DOHH2 (cell line): Measurements from ENCODE around the gene ACOT9.

Experiments used
- EZH2phosphoT487 ChIP-seq: fragments of 200-600 bp; sonication (generic); IDR thresholded peaks from 2 replicates; pipeline ENCODE4 v1.6.1; 2017; ENCODE audit warnings: borderline replicate concordance, mild to moderate bottlenecking, antibody characterized with exemption, low read length, moderate library complexity, mixed read lengths
- TF ChIP-seq, protein P1 (sequence below): fragments of 200-600 bp; sonication (generic); IDR thresholded peaks from one replicate; pipeline ENCODE4 v1.5.1; 2014; ENCODE audit warnings: antibody characterized with exemption, mild to moderate bottlenecking, low read depth, low read length; ENCODE audit not compliant: poor library complexity, severe bottlenecking

DNA sequence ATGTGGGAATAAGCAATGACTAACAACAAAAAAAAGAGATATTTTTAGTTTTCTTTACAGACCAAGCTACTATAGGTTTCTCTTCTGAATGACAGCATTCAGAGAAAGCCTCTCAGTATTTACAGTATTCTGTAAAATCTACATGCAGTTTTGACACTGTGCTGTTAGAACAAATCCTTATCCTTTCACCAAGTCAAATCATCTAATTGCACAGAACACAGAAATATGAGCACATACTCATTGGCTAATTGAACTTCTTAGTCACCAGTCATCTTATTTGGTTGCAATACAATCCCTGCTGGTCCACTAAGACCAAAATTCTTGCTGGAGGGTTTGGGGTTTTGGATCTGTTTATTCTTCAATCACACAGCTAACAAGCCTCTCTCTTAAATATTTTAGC lies 5.7 kb downstream of the ACOT9 start:
- TF ChIP-seq, protein P1, sequence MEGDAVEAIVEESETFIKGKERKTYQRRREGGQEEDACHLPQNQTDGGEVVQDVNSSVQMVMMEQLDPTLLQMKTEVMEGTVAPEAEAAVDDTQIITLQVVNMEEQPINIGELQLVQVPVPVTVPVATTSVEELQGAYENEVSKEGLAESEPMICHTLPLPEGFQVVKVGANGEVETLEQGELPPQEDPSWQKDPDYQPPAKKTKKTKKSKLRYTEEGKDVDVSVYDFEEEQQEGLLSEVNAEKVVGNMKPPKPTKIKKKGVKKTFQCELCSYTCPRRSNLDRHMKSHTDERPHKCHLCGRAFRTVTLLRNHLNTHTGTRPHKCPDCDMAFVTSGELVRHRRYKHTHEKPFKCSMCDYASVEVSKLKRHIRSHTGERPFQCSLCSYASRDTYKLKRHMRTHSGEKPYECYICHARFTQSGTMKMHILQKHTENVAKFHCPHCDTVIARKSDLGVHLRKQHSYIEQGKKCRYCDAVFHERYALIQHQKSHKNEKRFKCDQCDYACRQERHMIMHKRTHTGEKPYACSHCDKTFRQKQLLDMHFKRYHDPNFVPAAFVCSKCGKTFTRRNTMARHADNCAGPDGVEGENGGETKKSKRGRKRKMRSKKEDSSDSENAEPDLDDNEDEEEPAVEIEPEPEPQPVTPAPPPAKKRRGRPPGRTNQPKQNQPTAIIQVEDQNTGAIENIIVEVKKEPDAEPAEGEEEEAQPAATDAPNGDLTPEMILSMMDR = no peak
- no peak for TF ChIP-seq EZH2phosphoT487
